SK-N-SH treated with all-trans-retinoic acid at 6 μM for 48 hours (cell line): ENCODE measurements around the gene NDP.

Experiments
- ATAC-seq: fragments of 200-7000 bp; cut with Tn5 transposase; 3 replicates; pipeline ENCODE4 v1.9.1; 2020; ENCODE audit warnings: mild to moderate bottlenecking, moderate library complexity
- BACH2 ChIP-seq: fragments of 250-450 bp; sonication (Bioruptor Pico); IDR thresholded peaks from 2 replicates; pipeline ENCODE4 v1.9.0; 2021; ENCODE audit warnings: mild to moderate bottlenecking, borderline replicate concordance
- CREB5 ChIP-seq: fragments of 250-450 bp; sonication (Bioruptor Pico); IDR thresholded peaks from 2 replicates; pipeline ENCODE4 v1.5.1; 2020; ENCODE audit warnings: low read depth, mild to moderate bottlenecking, moderate library complexity
- CSDC2 ChIP-seq: fragments of 250-450 bp; sonication (Bioruptor Pico); IDR thresholded peaks from 2 replicates; pipeline ENCODE4 v1.5.0; 2020; ENCODE audit warnings: mild to moderate bottlenecking, moderate library complexity
- CSRNP3 ChIP-seq: fragments of 250-450 bp; sonication (Bioruptor Pico); IDR thresholded peaks from 2 replicates; pipeline ENCODE4 v1.5.1; 2021; ENCODE audit warnings: mild to moderate bottlenecking, moderate library complexity
- ESRRG ChIP-seq: fragments of 250-450 bp; sonication (Bioruptor Pico); IDR thresholded peaks from 2 replicates; pipeline ENCODE4 v1.6.1; 2021; ENCODE audit warnings: mild to moderate bottlenecking
- GLIS3 ChIP-seq: fragments of 250-450 bp; sonication (Bioruptor Pico); IDR thresholded peaks from 2 replicates; pipeline ENCODE4 v1.5.0; 2020; ENCODE audit warnings: mild to moderate bottlenecking, moderate library complexity
- ISL1 ChIP-seq: fragments of 250-450 bp; sonication (Bioruptor Pico); IDR thresholded peaks from 2 replicates; pipeline ENCODE4 v2.1.2; 2022; ENCODE audit warnings: mild to moderate bottlenecking, moderate library complexity
- OSR1 ChIP-seq: fragments of 250-450 bp; sonication (Bioruptor Pico); IDR thresholded peaks from 2 replicates; pipeline ENCODE4 v1.8.0; 2022; ENCODE audit warnings: moderate library complexity, mild to moderate bottlenecking, inconsistent platforms
- POU6F1 ChIP-seq: fragments of 250-450 bp; sonication (Bioruptor Pico); IDR thresholded peaks from 2 replicates; pipeline ENCODE4 v1.8.0; 2021; ENCODE audit warnings: low read depth, mild to moderate bottlenecking, moderate library complexity, borderline replicate concordance
- PPARA ChIP-seq: fragments of 250-450 bp; sonication (Bioruptor Pico); IDR thresholded peaks from 2 replicates; pipeline ENCODE4 v1.5.0; 2020; ENCODE audit warnings: mild to moderate bottlenecking, borderline replicate concordance
- RARB ChIP-seq: fragments of 250-450 bp; sonication (Bioruptor Pico); IDR thresholded peaks from 2 replicates; pipeline ENCODE4 v1.8.0; 2021; ENCODE audit warnings: mild to moderate bottlenecking, moderate library complexity
- SNAI2 ChIP-seq: fragments of 250-450 bp; sonication (Bioruptor Pico); IDR thresholded peaks from 2 replicates; pipeline ENCODE4 v1.5.0; 2020; ENCODE audit warnings: mild to moderate bottlenecking, moderate library complexity
- TCF4 ChIP-seq: fragments of 250-450 bp; sonication (Bioruptor Pico); IDR thresholded peaks from 2 replicates; pipeline ENCODE4 v1.8.0; 2021; ENCODE audit warnings: mild to moderate bottlenecking, moderate library complexity, borderline replicate concordance
- TOX ChIP-seq: fragments of 250-450 bp; sonication (Bioruptor Pico); IDR thresholded peaks from 2 replicates; pipeline ENCODE4 v1.8.0; 2021; ENCODE audit warnings: mild to moderate bottlenecking, moderate library complexity, borderline replicate concordance
- TSHZ2 ChIP-seq: fragments of 250-450 bp; sonication (Bioruptor Pico); IDR thresholded peaks from 2 replicates; pipeline ENCODE4 v1.5.0; 2020; ENCODE audit warnings: mild to moderate bottlenecking, moderate library complexity
- ZC3H10 ChIP-seq: fragments of 250-450 bp; sonication (Bioruptor Pico); IDR thresholded peaks from 2 replicates; pipeline ENCODE4 v1.5.1; 2021; ENCODE audit warnings: mild to moderate bottlenecking, moderate library complexity
- ZFP3 ChIP-seq: fragments of 250-450 bp; sonication (Bioruptor Pico); IDR thresholded peaks from 2 replicates; pipeline ENCODE4 v1.5.0; 2020; ENCODE audit warnings: mild to moderate bottlenecking, moderate library complexity
- ZFP30 ChIP-seq: fragments of 450-650 bp; formaldehyde crosslinking; IDR thresholded peaks from 2 replicates; pipeline ENCODE4 v1.5.0; 2022; ENCODE audit warnings: mild to moderate bottlenecking, moderate library complexity
- ZNF565 ChIP-seq: fragments of 450-650 bp; formaldehyde crosslinking; conservative IDR thresholded peaks from 2 replicates; pipeline ENCODE4 v1.5.0; 2020; ENCODE audit warnings: low read depth, mild to moderate bottlenecking, moderate library complexity
- ZNF70 ChIP-seq: fragments of 450-650 bp; formaldehyde crosslinking; IDR thresholded peaks from 2 replicates; pipeline ENCODE4 v1.5.0; 2020; ENCODE audit warnings: mild to moderate bottlenecking, moderate library complexity
- ZNF8 ChIP-seq: fragments of 450-650 bp; formaldehyde crosslinking; IDR thresholded peaks from 2 replicates; pipeline ENCODE4 v1.5.0; 2020; ENCODE audit warnings: mild to moderate bottlenecking, moderate library complexity

NDP gene

GRCh38 chrX:43974741-43975465 lies 1.7 kb upstream of the NDP start:
- no peak for ATAC-seq
- TF ChIP-seq ZFP30 (no peak), ISL1 (CRISPR knock-in tag) (no peak), ZFP3 (no peak), CSRNP3 (CRISPR knock-in tag) (no peak), BACH2 (CRISPR knock-in tag) (no peak), POU6F1 (CRISPR knock-in tag) (no peak), TSHZ2 (CRISPR knock-in tag) (no peak), RARB (CRISPR knock-in tag) (no peak), CSDC2 (CRISPR knock-in tag) (no peak), ZNF565 (CRISPR knock-in tag) (no peak), ZNF8 (CRISPR knock-in tag) (no peak), ESRRG (CRISPR knock-in tag) (no peak), TCF4 (CRISPR knock-in tag) (no peak), ZC3H10 (no peak)
- TF ChIP-seq, all 23 proteins: peak for 0

DNA sequence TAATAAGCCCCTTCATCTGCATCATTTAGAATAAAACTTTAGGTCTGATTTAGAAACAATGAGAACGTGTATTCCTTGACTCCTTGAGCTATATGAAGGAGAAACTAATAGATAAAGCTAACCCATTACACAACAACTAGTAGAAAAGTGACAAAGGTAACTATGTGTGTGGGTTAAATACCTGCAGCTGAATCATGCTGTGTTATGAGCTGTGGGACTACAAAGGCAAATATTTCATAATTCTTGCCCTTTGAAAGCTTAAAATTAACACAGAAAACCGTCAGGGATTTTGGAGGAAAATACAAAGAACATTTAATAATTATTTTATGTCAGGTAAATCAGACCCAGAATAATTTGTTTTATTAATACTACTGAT lies 898 bp upstream of the NDP start:
- no peak for ATAC-seq
- no peak for TF ChIP-seq CREB5 (CRISPR knock-in tag)
- TF ChIP-seq TOX (CRISPR knock-in tag): no peak
- TF ChIP-seq ZFP3: no peak
- no peak for TF ChIP-seq PPARA
- no peak for TF ChIP-seq ZNF70 (CRISPR knock-in tag)
- TF ChIP-seq CSDC2 (CRISPR knock-in tag): no peak
- TF ChIP-seq CSRNP3 (CRISPR knock-in tag): no peak

DNA sequence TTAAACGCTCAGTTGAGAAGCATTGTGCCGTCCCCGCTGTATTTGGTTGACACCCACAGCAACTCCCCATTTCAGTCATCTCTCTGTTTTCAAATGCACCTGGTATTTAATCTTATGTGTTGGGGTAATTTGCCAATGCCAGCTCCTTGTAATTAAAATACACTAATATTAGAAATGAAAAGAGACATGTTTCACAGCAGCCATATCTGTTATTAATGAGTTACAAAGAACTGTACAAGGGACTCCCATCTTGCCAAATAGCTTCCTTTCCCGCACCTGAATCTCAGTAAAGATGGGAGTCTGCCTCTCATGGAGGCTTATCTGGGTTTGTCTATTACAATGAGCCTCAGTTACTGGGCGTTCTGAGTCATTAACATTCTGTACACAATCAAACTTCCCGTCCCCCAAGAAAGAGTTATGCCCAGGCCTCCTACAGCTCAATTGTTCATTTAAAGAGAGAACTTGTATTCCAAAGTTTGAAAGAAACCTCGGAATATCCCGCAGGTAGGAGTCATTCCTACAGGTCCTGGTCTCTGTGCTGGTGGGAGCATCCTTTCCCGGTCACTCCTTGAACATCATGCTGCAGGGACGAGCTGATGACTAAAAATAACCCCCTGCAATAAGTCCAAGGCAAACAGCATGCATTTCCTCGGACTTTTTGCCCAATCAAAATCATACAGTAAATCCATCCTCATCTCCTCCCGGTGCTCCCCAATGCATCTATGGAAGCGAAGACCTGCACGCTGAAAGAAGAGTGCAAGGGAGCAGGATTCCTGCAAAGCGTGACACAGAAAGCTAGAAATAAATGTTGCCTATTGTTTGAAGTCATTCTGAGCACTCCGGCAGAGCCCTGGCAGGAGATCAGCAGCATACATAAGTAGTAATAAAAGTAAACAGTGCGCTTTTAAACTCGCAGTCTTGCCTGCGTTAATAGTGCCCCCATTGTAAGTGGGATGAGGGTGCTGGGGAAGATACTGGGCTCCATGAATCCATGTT lies 926 bp downstream of the NDP start:
- ATAC-seq: no peak
- TF ChIP-seq OSR1 (CRISPR knock-in tag) (no peak), ZNF8 (CRISPR knock-in tag) (no peak), TCF4 (CRISPR knock-in tag) (no peak), RARB (CRISPR knock-in tag) (no peak), TSHZ2 (CRISPR knock-in tag) (no peak), BACH2 (CRISPR knock-in tag) (no peak), GLIS3 (CRISPR knock-in tag) (no peak), ESRRG (CRISPR knock-in tag) (no peak), SNAI2 (CRISPR knock-in tag) (no peak), ISL1 (CRISPR knock-in tag) (no peak), ZNF565 (CRISPR knock-in tag) (no peak), TOX (CRISPR knock-in tag) (no peak), ZC3H10 (no peak), PPARA (no peak)
